A549 (cell line): Measurements from ENCODE around the gene MYO1E. TPM values are rescaled to one million over a fixed set of nuclear protein-coding genes. Genes with fewer than 3 reads are reported as not detected.

Experiments
- ATAC-seq, 2 experiments: fragments of 200-7000 bp in 1 of 2; fragments of >200 bp in 1 of 2; cut with Nextera tagmentation in 1 of 2; cut with Tn5 transposase in 1 of 2; 3 replicates each; pipeline versions ENCODE4 v1.8.0 to v1.9.1; 2018 to 2020; ENCODE audit warnings: mild to moderate bottlenecking in 1 of 2, moderate library complexity in 1 of 2
- CTCF ChIA-PET: fragments of 300-600 bp; sonication (Branson Sonifier 250); formaldehyde crosslinking; extraction: SDS; loops from one replicate; lab custom pipeline; 2021; ENCODE audit warnings: antibody characterized with exemption, inconsistent platforms; lab: Yijun Ruan, JAX
- POLR2A ChIA-PET: fragments of 350-600 bp; formaldehyde crosslinking; extraction: SDS; loops from one replicate; lab custom pipeline; 2021; ENCODE audit warnings: antibody characterized with exemption, inconsistent platforms; lab: Yijun Ruan, JAX
- DNase-seq, 2 experiments: peaks; one replicate each; pipeline versions ENCODE4 v3.0.0 to v3.0.0-alpha.2; 2011 to 2016; ENCODE audit warnings: low read depth in 1 of 2, low spot score in 1 of 2
- FAIRE-seq: peaks from 2 replicates; lab custom pipeline; 2011; peaks lifted over from hg19 to GRCh38; lab: Jason Lieb, UNC
- H3K27ac ChIP-seq, 2 experiments: fragments of >200 bp; sonication (Bioruptor Twin); formaldehyde crosslinking; 3 replicates each; pipeline ENCODE4 v1.5.1; 2016 to 2017
- H3K4me1 ChIP-seq: fragments of >200 bp; sonication (Bioruptor Twin); formaldehyde crosslinking; 3 replicates; pipeline ENCODE4 v1.6.1; 2016
- H3K4me2 ChIP-seq: fragments of >200 bp; sonication (Bioruptor Twin); formaldehyde crosslinking; 3 replicates; pipeline ENCODE4 v1.6.1; 2016
- H3K4me3 ChIP-seq: fragments of >200 bp; sonication (Bioruptor Twin); formaldehyde crosslinking; 3 replicates; pipeline ENCODE4 v1.5.1; 2016
- H3K9me3 ChIP-seq: fragments of >200 bp; sonication (Bioruptor Twin); formaldehyde crosslinking; 3 replicates; pipeline ENCODE4 v1.6.1; 2016
- BHLHE40 ChIP-seq: IDR thresholded peaks from 2 replicates; pipeline ENCODE4 v1.6.1; 2012; ENCODE audit warnings: low read depth, low read length, inconsistent platforms
- CBX2 ChIP-seq: fragments of 200-600 bp; sonication (generic); IDR thresholded peaks from 2 replicates; pipeline ENCODE4 v1.6.1; 2016; ENCODE audit warnings: low read depth, mild to moderate bottlenecking, borderline replicate concordance
- CBX8 ChIP-seq: fragments of 200-600 bp; sonication (generic); IDR thresholded peaks from 2 replicates; pipeline ENCODE4 v1.6.1; 2016
- CEBPB ChIP-seq, 2 experiments: fragments of >200 bp in 1 of 2; sonication (Bioruptor Twin) in 1 of 2; formaldehyde crosslinking in 1 of 2; IDR thresholded peaks; 2 replicates each; pipeline ENCODE4 v1.6.1; 2012 to 2016
- CHD2 ChIP-seq: fragments of 150-350 bp; IDR thresholded peaks from 2 replicates; pipeline ENCODE4 v1.6.1; 2014; ENCODE audit warnings: low read length; ENCODE audit not compliant: partially characterized antibody
- EHF ChIP-seq: fragments of 250-450 bp; sonication (Bioruptor Pico); IDR thresholded peaks from 2 replicates; pipeline ENCODE4 v1.5.0; 2020; ENCODE audit warnings: mild to moderate bottlenecking
- ESRRA ChIP-seq: fragments of 150-350 bp; IDR thresholded peaks from 2 replicates; pipeline ENCODE4 v1.6.1; 2014; ENCODE audit warnings: mild to moderate bottlenecking, low read length, borderline replicate concordance
- FOSB ChIP-seq: fragments of 250-450 bp; sonication (Bioruptor Pico); IDR thresholded peaks from 2 replicates; pipeline ENCODE4 v1.5.0; 2020; ENCODE audit warnings: mild to moderate bottlenecking, moderate library complexity
- FOSL2 ChIP-seq, 2 experiments: fragments of 450-650 bp in 1 of 2; fragments of >200 bp in 1 of 2; sonication (Bioruptor Twin) in 1 of 2; formaldehyde crosslinking; IDR thresholded peaks; 2 replicates each; pipeline versions ENCODE4 v1.5.0 to v1.6.1; 2016 to 2020; ENCODE audit warnings: mild to moderate bottlenecking in 1 of 2, moderate library complexity in 1 of 2
- FOXS1 ChIP-seq: fragments of 250-450 bp; sonication (Bioruptor Pico); IDR thresholded peaks from 2 replicates; pipeline ENCODE4 v1.5.0; 2020; ENCODE audit warnings: mild to moderate bottlenecking, moderate library complexity
- GATA3 ChIP-seq: IDR thresholded peaks from 2 replicates; pipeline ENCODE4 v1.6.1; 2012; ENCODE audit warnings: borderline replicate concordance
- HDAC2 ChIP-seq: fragments of 200-600 bp; sonication (generic); IDR thresholded peaks from 2 replicates; pipeline ENCODE4 v1.6.1; 2016
- HEYL ChIP-seq: fragments of 250-450 bp; sonication (Bioruptor Pico); IDR thresholded peaks from 2 replicates; pipeline ENCODE4 v1.8.0; 2021; ENCODE audit warnings: mild to moderate bottlenecking, moderate library complexity
- HOXB5 ChIP-seq: fragments of 250-450 bp; sonication (Bioruptor Pico); IDR thresholded peaks from 2 replicates; pipeline ENCODE4 v1.5.0; 2020; ENCODE audit warnings: mild to moderate bottlenecking, moderate library complexity
- JUN ChIP-seq, 2 experiments: fragments of >200 bp; sonication (Bioruptor Twin); formaldehyde crosslinking; IDR thresholded peaks; 2 replicates in 1 of 2; 3 replicates in 1 of 2; pipeline ENCODE4 v1.6.1; 2016 to 2017
- NPAS2 ChIP-seq: fragments of 250-450 bp; sonication (Bioruptor Pico); IDR thresholded peaks from 2 replicates; pipeline ENCODE4 v1.8.0; 2022; ENCODE audit warnings: mild to moderate bottlenecking, moderate library complexity, borderline replicate concordance
- POLR2A ChIP-seq: IDR thresholded peaks from 2 replicates; pipeline ENCODE4 v1.6.1; 2012; ENCODE audit warnings: mild to moderate bottlenecking, low read length
- RFX5 ChIP-seq: fragments of 450-650 bp; IDR thresholded peaks from 2 replicates; pipeline ENCODE4 v1.7.1; 2014; ENCODE audit warnings: antibody characterized with exemption, mild to moderate bottlenecking, moderate library complexity
- RNF2 ChIP-seq: fragments of 200-600 bp; sonication (generic); IDR thresholded peaks from 2 replicates; pipeline ENCODE4 v1.6.1; 2016; ENCODE audit warnings: low read depth, mild to moderate bottlenecking, antibody characterized with exemption, moderate library complexity, borderline replicate concordance
- SMC3 ChIP-seq: fragments of >200 bp; sonication (Bioruptor Twin); formaldehyde crosslinking; IDR thresholded peaks from 3 replicates; pipeline ENCODE4 v1.6.1; 2018; ENCODE audit warnings: inconsistent platforms
- SREBF2 ChIP-seq: fragments of 450-650 bp; IDR thresholded peaks from 2 replicates; pipeline ENCODE4 v1.6.1; 2014; ENCODE audit warnings: mild to moderate bottlenecking, moderate library complexity
- TFCP2L1 ChIP-seq: fragments of 250-450 bp; sonication (Bioruptor Pico); IDR thresholded peaks from 2 replicates; pipeline ENCODE4 v1.5.0; 2021; ENCODE audit warnings: mild to moderate bottlenecking
- ZC3H11A ChIP-seq: fragments of 450-650 bp; IDR thresholded peaks from 2 replicates; pipeline ENCODE4 v1.6.1; 2014; ENCODE audit warnings: antibody characterized with exemption, mild to moderate bottlenecking
- ZFP36 ChIP-seq: fragments of 450-650 bp; IDR thresholded peaks from 2 replicates; pipeline ENCODE4 v1.6.1; 2014; ENCODE audit warnings: borderline replicate concordance; ENCODE audit not compliant: partially characterized antibody
- ZNF302 ChIP-seq: fragments of 250-450 bp; sonication (Bioruptor Pico); IDR thresholded peaks from 2 replicates; pipeline ENCODE4 v1.9.0; 2021; ENCODE audit warnings: inconsistent platforms, mild to moderate bottlenecking, moderate library complexity
- ZSCAN20 ChIP-seq: fragments of 250-450 bp; sonication (Bioruptor Pico); IDR thresholded peaks from 2 replicates; pipeline ENCODE4 v1.8.0; 2022; ENCODE audit warnings: mild to moderate bottlenecking, moderate library complexity
- WGBS: methylation state at CpG from one replicate; pipeline ENCODE4 v1.1.6; 2017; ENCODE audit errors: missing lambda C conversion rate; 5-methylcytosine and 5-hydroxymethylcytosine counted together
- polyA plus RNA-seq, 4 experiments: library from polyadenylated mRNA; depleted of rRNA in 3 of 4; stranded (reverse); fragments of >200 nt; fragmentation: RNase III in 1 of 4; extraction: RNeasy Plus Mini Kit Qiagen cat#74134 plus additional on column Dnase treatment in 1 of 4; gene quantifications; 2 replicates in 3 of 4; 3 replicates in 1 of 4; pipeline ENCODE4 v1.2.3, GENCODE V29; 2011 to 2017
- TF ChIP-seq, protein P1 (sequence below): IDR thresholded peaks from 2 replicates; pipeline ENCODE4 v1.6.1; 2012; ENCODE audit warnings: low read depth, borderline replicate concordance
- TF ChIP-seq, protein P2 (sequence below): fragments of 150-350 bp; IDR thresholded peaks from 2 replicates; pipeline ENCODE4 v1.6.1; 2014; ENCODE audit warnings: low read depth, mild to moderate bottlenecking, low read length
- TF ChIP-seq, protein P3 (sequence below): IDR thresholded peaks from 2 replicates; pipeline ENCODE4 v1.6.1; 2012
- TF ChIP-seq, protein P4 (sequence below): fragments of >200 bp; sonication (Bioruptor Twin); formaldehyde crosslinking; IDR thresholded peaks from 3 replicates; pipeline ENCODE4 v1.5.1; 2016
- TF ChIP-seq, protein P5 (sequence below): fragments of 450-650 bp; IDR thresholded peaks from 2 replicates; pipeline ENCODE4 v1.6.1; 2014; ENCODE audit warnings: antibody characterized with exemption

The MYO1E gene
- polyA plus RNA-seq, 2 of the 4 experiments (the other 2 are of a cell fraction): 202 to 497 TPM

DNA sequence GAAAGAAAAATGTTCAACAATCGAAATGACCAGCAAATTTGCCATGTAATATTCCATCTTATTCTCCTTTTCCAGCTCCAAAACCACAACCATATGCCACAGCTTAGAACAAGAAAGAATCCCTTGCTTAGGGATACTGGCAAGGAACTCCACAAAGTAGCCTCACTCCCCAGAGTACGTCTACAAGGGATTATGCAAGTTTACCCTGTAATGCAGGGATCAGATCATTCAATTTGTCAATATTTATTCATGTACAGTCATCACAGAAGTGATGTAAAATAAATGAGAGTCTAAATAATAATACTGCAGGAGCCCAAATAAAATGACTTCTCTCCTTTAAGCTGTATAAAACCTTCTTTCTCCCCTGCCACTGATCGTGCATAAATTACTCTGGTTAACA is 23.5 kb upstream of the MYO1E start:
- peak in 1 of 2 experiments; percentile 70; a peak in 3 of 6 replicates for ATAC-seq
- FAIRE-seq: peak; percentile 78
- TF ChIP-seq FOSL2 (IDR thresholded peaks at IDR 0.05) (no peak), FOSL2 (CRISPR knock-in tag; IDR thresholded peaks at IDR 0.05) (peak; percentile 53), SMC3 (no peak), CBX8 (no peak), FOSB (CRISPR knock-in tag) (no peak), RNF2 (no peak), ZFP36 (no peak), ZC3H11A (no peak), HEYL (CRISPR knock-in tag) (no peak), CEBPB (IDR thresholded peaks at IDR 0.05) (peak; percentile 42 to 55; a peak in 3 of 4 replicates)
- no peaks in the 10 kb centered on the region for H3K9me3 ChIP-seq
- peak overlapping the region; percentile 64 for H3K4me2 ChIP-seq
- H3K4me3 ChIP-seq: no peak overlapping the region
- peak overlapping the region; percentile 29 to 49; a peak in 5 of 6 replicates for H3K27ac ChIP-seq
- peaks cover 14% of the 10 kb centered on the region for H3K4me1 ChIP-seq
- DNase-seq: peak in 1 of 2 experiments; percentile 38
- ChIA-PET CTCF (interaction anchor here (0.6 to 4.4 kb wide), 7 partner anchors 9 to 150 kb away, joined by 3 to 15 read pairs (median 4); no protein-coding TSS in a partner anchor), POLR2A (no interaction called here)
- WGBS: 11% methylated on average over 3 of the region's 3 CpGs

DNA sequence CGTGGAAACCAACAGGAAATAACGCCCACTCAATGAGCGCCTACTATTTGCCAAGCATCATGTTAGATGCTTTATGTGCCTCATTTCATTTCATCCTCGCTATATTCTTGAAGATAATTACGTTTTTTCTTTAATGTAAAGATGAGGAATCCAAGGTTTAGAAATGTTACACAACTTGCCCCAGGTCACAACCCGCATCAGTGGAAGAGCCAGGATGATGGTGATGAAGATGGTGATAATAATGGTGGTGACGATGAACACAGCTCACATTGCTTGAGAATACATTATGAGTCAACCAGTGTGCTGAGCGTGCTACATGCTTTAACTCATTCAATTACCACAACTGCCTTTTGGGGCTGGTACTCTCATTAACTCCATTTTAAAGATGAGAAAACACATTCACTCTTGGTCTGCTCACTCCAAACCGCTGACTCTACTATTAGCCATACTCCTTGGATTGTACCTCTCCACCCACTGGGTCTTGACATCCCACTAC is 21.5 kb upstream of the MYO1E start:
- H3K9me3 ChIP-seq: no peaks in the 10 kb centered on the region
- 90% methylated on average over 9 of the region's 9 CpGs for WGBS
- no peak overlapping the region for H3K4me2 ChIP-seq
- no peak for DNase-seq
- FAIRE-seq: no peak
- peaks cover 16% of the 10 kb centered on the region for H3K4me1 ChIP-seq
- no peak overlapping the region for H3K4me3 ChIP-seq
- POLR2A ChIA-PET: no interaction called here
- no peak for ATAC-seq
- TF ChIP-seq, protein P1, sequence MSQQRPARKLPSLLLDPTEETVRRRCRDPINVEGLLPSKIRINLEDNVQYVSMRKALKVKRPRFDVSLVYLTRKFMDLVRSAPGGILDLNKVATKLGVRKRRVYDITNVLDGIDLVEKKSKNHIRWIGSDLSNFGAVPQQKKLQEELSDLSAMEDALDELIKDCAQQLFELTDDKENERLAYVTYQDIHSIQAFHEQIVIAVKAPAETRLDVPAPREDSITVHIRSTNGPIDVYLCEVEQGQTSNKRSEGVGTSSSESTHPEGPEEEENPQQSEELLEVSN: no peak
- TF ChIP-seq SREBF2 (no peak), HOXB5 (CRISPR knock-in tag) (no peak), CBX2 (no peak), TFCP2L1 (CRISPR knock-in tag) (no peak), HDAC2 (no peak), ZC3H11A (no peak), EHF (CRISPR knock-in tag) (no peak), CBX8 (no peak), CHD2 (no peak), ESRRA (no peak), CEBPB (IDR thresholded peaks at IDR 0.05) (no peak), POLR2A (no peak), JUN (IDR thresholded peaks at IDR 0.05) (no peak)
- TF ChIP-seq, protein P2, sequence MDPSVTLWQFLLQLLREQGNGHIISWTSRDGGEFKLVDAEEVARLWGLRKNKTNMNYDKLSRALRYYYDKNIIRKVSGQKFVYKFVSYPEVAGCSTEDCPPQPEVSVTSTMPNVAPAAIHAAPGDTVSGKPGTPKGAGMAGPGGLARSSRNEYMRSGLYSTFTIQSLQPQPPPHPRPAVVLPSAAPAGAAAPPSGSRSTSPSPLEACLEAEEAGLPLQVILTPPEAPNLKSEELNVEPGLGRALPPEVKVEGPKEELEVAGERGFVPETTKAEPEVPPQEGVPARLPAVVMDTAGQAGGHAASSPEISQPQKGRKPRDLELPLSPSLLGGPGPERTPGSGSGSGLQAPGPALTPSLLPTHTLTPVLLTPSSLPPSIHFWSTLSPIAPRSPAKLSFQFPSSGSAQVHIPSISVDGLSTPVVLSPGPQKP: no peak
- TF ChIP-seq, protein P3, sequence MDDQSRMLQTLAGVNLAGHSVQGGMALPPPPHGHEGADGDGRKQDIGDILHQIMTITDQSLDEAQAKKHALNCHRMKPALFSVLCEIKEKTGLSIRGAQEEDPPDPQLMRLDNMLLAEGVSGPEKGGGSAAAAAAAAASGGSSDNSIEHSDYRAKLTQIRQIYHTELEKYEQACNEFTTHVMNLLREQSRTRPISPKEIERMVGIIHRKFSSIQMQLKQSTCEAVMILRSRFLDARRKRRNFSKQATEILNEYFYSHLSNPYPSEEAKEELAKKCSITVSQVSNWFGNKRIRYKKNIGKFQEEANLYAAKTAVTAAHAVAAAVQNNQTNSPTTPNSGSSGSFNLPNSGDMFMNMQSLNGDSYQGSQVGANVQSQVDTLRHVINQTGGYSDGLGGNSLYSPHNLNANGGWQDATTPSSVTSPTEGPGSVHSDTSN: no peak
- CTCF ChIA-PET: interaction anchor here (0.7 to 4.4 kb wide), 6 partner anchors 16 to 220 kb away, joined by 3 to 15 read pairs (median 3); no protein-coding TSS in a partner anchor
- H3K27ac ChIP-seq: no peak overlapping the region

DNA sequence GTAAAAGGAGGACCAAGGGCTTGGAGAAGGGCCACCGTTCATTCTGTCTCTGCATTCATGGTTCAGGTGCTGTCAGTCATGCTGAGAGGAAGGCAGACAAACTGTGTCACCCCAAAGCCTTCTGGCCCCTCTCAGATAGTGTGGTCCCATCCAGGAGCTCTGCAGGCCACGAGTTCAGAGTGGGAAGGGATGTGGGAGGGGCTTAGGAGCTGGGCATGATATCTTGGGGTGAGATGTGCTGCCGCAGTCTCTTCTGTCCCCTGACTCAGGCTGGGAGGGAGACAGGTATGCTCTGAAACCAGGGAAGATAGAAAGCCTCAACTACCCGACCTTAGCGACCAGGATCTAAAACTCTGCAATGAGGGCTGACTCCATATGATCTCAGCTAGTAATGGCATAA is 19.6 kb upstream of the MYO1E start:
- H3K4me3 ChIP-seq: no peak overlapping the region
- H3K9me3 ChIP-seq: no peaks in the 10 kb centered on the region
- POLR2A ChIA-PET: interaction anchor here (0.9 kb wide), 1 partner anchor 19 kb away, joined by 3 read pairs; the partner anchor contains the start of gene MYO1E
- CTCF ChIA-PET: interaction anchor here (1.5 to 1.6 kb wide), 3 partner anchors 13 to 20 kb away, joined by 3 to 5 read pairs (median 5); no protein-coding TSS in a partner anchor
- ATAC-seq: no peak
- WGBS: 75% methylated on average over 5 of the region's 5 CpGs
- H3K4me2 ChIP-seq: no peak overlapping the region
- no peak overlapping the region for H3K27ac ChIP-seq
- no peak for FAIRE-seq
- peaks cover 30% of the 10 kb centered on the region for H3K4me1 ChIP-seq
- DNase-seq: no peak
- TF ChIP-seq RNF2 (no peak), ZSCAN20 (no peak), ZNF302 (CRISPR knock-in tag) (no peak), FOXS1 (no peak), CBX8 (no peak), BHLHE40 (no peak), HEYL (CRISPR knock-in tag) (no peak), ZFP36 (no peak), NPAS2 (CRISPR knock-in tag) (no peak), RFX5 (no peak), GATA3 (no peak), CEBPB (IDR thresholded peaks at IDR 0.05) (no peak), ZC3H11A (no peak)
- TF ChIP-seq, protein P4, sequence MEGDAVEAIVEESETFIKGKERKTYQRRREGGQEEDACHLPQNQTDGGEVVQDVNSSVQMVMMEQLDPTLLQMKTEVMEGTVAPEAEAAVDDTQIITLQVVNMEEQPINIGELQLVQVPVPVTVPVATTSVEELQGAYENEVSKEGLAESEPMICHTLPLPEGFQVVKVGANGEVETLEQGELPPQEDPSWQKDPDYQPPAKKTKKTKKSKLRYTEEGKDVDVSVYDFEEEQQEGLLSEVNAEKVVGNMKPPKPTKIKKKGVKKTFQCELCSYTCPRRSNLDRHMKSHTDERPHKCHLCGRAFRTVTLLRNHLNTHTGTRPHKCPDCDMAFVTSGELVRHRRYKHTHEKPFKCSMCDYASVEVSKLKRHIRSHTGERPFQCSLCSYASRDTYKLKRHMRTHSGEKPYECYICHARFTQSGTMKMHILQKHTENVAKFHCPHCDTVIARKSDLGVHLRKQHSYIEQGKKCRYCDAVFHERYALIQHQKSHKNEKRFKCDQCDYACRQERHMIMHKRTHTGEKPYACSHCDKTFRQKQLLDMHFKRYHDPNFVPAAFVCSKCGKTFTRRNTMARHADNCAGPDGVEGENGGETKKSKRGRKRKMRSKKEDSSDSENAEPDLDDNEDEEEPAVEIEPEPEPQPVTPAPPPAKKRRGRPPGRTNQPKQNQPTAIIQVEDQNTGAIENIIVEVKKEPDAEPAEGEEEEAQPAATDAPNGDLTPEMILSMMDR: no peak
- TF ChIP-seq, protein P5, sequence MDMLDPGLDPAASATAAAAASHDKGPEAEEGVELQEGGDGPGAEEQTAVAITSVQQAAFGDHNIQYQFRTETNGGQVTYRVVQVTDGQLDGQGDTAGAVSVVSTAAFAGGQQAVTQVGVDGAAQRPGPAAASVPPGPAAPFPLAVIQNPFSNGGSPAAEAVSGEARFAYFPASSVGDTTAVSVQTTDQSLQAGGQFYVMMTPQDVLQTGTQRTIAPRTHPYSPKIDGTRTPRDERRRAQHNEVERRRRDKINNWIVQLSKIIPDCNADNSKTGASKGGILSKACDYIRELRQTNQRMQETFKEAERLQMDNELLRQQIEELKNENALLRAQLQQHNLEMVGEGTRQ: no peak
